HG02973 (cell line): ENCODE measurements around the gene PSMB3.
A peak's percentile ranks its signal among the peaks of the same experiment; 100 is the strongest.

Experiments
- ATAC-seq: cut with Tn5 transposase; IDR thresholded peaks from one replicate; pipeline ENCODE4 v1.9.1; 2021; ENCODE audit warnings: moderate library complexity; ENCODE audit not compliant: unreplicated experiment

PSMB3 gene

DNA sequence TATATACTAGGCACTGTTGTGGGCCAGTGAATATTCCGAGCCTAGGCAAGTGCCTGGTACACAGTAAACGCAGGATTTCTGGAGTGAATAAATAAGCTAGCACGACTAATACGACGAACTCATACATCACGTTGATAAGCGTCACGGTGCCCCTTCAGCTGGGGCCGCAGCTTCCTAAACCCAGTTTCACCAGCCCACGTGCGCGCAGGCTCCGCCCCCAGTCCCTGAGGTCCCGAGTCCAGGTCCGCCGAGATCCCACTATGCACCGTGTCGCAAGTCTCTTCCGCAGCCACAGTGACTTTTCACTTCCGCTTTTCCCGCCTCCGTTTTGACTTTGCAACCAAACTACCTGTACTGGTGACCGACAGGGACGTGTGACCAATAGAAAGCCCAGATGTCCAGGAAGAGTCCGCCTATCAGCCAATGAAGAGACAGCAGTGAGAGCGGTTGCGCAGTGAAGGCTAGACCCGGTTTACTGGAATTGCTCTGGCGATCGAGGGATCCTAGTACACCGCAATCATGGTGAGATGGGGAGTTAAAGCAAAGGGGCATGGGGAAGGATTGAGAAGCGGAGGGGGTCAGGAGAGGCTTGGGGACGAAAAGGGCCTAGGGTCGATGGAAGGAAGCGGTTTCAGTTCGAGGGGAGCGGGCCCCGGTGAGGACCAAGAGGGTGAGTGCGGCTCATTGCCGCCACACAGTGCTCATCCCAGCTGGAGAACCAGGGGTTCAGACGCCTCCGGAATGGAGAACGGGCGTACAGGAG lies at the start of gene PSMB3:
TSS of gene PSMB3 (plus strand) at position 434 of the 763 bp plus-strand sequence. CDS start at position 520, 86 bp downstream.
- ATAC-seq = peak; percentile 62

DNA sequence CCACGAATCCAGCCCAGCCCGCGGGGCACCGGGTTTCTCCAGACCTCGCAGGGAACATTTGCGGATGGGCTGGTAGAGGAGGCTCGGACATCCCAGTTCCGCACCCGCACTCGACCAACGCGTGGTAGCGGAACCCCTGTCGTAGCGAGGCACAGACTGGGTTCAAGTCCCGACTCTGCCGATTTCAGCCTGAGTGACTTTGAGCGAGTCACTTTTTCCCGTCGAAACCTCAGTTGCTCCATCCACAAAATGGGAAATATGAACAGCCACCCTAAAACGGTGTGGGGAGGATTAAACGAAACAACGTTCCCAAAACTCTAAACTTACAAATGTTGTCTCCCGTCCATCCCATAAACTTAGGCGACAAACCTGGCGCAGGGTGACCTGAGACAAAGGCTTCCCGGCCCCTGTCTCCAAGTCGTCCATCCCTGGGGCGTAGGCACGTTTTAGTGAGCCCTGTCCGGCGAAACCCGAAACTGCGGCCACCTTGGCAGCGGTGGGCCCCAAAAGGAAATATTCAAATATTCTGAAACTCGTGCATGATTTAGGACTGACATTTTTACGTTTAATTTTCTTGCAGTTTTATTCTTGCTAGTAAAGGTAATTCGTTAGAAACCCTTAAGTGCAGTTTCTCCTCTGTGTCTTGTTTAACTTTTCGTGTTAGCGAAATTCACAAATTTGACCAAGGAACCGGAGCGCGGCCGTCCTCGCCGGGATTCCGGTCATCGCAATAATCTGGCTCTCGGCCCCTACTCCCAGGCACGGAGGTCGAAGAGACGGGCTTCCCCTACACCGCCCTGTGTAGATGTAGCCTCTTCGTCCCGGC lies 49.4 kb upstream of the PSMB3 start:
- ATAC-seq = no peak

DNA sequence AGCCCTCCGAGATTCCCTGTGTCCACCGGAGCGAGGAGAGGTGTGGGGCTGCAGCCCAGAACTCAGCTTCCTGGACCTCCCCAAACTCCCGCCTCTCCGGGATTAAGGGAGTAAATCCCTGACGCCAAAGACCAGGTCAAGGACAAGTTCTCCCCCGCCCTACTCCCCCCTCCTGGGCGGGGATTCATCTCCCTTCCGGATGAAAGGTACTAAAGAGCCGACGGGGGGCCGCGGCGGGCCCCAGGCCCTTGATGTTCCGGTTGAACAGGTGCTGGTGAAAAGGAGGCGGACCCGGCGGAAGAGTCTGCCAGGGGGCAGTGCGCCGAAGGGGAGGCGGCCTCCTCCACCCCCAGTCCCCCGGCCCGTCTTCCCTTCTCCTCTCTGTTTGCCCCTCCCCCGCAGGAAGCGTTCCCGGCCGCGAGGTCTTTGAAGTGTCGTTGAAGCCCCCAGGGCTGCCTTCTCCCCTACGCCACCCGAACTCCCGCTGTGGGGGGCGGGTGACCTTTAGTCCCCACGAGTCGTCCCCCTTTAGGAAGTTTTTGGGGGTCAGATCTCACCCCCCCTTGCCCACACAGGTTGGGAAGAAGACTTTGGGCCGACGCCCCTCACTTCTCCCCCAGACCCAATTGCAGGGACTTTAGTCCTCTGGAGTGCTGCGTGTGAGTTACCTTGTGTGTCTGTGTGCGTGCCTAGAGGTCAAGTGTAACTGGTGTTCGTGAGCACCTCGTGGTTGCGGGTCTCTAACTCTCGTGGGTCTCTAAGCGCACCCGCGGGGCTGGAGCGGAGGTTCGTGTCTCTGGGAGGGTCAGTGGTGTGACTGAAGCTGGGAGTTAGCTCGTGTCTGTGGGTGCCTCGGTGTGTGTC lies 48.6 kb upstream of the PSMB3 start:
- no peak for ATAC-seq

DNA sequence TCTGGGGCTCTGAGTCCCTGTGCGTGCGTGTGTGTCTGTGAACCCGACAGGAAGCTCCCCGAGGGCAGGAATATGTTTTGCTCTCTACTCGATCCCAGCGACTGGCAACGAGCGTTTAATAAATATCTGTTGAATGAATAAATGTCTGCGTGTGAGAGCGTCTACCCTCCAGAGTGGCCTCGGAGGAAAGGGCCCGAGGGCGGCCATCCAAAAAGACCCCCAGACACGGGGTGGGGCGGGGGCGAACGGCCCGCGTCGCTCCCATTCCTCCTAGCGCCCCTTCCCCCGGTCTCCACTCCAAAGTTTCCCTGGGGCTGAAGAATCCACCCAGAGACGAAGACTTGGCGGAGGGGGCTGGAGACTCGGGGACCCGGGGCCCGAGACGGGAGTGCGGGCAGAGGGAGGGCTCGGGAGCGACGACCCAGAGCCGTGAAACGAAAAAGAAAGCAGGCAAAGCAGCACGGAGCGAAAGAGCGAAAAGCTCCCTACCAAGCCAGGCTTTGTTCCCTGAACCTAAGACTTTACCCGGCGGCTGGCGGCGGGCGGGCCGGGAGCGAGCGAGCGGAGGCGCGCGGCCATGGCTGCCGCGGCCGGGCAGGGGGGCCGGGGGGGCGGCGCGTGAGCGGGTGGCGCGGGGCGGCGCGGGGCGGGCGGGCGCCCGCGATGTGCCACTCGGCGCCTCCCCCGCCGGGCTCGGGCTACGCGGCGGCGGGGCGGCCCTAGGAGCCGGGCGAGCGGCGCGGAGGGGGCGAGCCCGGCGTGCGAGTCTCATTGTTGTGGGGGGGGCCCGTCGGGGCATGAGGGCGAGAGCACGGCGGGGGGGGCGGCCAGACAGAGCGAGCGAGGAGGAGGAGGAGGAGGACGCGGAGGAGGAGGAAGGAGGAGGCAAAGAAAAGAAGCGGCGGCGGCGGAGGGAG lies 47.7 kb upstream of the PSMB3 start, which contains the start of gene MLLT6:
TSS of gene MLLT6 (plus strand) at position 668 of the 917 bp plus-strand sequence. CDS start 360 bp downstream, outside the sequence.
- ATAC-seq = no peak

DNA sequence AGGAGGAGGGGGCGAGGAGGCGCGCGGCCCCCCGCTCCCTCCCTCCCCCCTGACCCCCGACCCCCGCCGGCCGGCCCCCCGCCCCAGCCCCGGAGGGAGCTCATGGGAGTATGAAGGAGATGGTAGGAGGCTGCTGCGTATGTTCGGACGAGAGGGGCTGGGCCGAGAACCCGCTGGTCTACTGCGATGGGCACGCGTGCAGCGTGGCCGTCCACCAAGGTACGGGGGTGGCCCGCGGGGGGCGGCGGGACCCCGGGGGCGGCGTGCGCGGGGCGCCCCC lies 47.1 kb upstream of the PSMB3 start:
- ATAC-seq = no peak

DNA sequence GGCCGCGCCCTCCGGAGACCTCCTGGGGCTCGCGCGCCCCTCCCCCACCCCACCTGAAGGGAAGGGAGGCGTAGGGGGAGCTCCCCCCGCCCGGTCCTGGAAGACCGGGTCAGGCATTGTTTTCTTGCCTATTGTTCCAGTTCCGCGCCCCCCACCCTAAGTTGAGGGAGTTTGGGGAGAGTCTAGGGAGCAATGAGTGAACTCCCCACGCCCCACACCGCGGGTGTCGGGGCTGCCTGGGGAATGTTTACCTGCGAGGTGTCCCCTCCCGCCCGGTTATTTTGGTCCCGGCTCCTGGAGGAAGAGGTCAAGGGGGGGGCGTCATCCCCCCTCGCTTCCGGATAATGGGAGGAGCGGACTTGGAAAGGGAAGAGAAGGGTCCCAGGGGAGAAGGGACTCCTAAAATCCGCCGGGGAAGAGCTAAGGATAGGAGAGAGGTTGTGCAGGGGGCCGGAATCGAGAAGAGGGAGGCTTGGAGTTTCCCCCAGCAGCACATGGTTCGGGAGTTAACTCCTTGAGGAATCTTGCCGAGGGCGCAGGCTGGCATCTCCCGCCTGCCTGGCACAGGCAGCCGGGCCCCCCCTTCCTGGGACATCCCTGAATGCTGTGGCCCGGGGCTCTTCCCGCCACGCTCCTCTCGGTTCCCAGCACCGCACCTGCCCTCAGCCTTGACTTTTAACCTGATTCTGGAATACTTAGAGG lies 46.6 kb upstream of the PSMB3 start:
- no peak for ATAC-seq

DNA sequence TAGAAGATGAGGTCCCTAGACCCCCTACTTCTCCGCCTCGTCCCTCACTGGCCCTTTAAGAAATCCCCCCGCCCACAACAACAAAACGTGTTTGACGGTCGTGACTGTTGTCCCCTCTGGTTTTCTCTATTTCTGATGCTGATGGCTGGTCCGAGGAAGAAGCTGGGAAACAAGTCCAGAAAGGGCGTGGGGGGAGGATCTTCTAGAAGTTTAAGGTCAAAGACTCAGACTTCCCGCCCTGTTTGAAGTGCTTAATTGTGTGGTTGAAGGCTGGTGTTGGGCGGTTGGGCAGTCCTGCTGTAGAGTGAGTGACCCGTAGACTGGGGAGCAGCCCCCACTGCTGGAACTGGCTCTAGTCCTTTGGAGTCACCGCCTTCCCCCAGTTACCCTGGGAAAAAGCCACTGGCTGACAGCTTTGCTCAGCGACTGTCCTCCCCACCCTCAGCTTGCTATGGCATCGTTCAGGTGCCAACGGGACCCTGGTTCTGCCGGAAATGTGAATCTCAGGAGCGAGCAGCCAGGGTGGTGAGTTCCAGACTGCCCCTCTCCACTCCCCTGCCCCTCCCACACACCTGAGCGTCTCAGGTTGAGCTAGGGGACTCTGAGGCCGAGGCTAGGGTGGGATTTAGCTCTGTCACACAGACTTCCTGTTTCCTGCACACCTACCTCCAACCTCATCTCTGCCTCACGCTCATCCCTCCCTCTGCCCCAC lies 45.9 kb upstream of the PSMB3 start:
- no peak for ATAC-seq

DNA sequence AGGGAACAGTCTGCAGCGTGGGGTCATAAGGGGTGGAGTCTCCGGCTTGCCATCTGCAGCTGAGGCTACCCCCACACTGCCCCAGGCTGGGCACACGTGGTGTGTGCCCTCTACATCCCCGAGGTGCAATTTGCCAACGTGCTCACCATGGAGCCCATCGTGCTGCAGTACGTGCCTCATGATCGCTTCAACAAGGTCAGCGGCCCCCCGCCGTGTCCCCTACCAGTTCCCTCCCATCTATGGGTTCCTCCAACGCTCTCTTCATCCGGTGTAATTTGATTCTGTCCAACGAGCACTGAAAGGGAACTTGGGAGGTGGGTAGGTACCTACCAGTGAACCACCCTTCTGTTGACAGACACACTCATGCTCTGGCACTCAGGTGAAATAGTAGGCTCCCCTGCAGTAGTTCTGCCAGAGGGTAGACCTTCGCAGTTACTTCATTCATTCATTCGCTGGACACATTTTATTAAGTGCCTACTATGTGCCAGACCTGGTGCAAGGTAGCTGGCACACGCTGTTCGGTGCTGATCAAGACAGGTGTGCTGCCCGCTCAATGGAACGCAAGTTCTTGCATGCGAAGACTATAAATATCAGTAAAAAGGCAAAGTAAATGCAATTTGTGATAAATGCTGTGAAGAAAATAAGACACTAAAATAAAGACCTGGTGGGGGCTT lies 44.7 kb upstream of the PSMB3 start:
- ATAC-seq = no peak

DNA sequence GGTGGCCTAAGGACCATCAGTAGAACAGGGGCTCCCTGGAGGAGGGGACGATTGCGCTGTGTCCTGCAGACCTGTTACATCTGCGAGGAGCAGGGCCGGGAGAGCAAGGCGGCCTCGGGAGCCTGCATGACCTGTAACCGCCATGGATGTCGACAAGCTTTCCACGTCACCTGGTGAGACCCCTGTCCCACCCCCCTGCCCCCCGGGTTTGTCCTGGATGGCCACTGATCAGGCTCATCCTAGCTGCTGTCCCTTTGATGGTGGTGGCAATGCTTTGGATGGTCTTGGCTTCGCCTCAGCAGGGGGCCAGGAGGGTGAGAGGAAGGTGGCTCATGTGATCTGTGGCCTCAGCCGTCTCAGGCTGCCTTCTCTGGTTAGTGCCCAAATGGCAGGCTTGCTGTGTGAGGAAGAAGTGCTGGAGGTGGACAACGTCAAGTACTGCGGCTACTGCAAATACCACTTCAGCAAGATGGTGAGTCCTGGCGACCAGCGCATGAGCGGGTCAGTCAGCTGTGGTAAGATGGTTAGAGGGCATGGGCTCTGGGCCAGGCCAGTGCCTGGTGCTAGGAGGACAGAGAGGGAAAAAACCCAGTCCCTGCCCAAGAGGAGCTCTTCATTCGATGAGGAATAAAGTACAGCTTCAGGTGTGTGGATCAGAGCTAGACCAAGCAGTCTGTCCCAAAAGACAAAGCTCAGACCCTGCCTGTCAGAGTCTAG lies 43.3 kb upstream of the PSMB3 start:
- ATAC-seq = no peak

DNA sequence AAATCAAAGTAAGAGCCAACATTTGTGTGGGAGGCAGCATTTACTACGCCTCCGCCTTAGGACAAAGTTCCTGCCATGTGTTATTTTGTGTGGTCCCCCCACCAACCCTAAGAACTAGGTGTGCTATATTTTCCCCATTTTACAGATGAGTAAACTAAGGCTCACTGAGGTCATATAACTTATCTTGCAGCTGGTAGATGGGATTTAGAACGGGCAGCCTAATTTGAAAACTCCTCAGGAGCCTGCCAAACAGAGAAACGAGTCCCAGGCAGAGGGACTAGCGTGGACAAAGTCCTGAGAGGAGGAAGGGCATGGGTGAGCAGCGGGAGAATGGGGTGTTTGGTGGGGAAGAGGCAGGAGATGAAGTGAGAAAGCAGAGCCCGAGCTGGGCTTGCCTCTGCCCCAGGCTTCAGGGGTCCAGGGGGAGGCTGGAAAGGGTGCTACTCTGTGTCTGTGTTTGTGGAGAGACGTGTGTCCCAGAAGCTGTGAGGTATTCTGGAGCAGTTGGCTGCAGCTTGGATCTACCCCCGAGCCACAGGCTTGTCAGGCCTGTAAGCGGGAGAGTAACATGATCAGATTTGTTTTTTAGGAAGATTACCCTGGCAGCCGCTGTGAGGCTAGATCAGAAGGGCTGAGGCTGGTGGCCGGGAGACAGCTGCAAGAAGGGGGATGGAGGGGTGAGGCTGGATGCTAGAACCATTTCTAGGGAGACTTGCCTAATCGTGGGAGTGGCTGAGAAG lies 42.5 kb upstream of the PSMB3 start:
- ATAC-seq = no peak

DNA sequence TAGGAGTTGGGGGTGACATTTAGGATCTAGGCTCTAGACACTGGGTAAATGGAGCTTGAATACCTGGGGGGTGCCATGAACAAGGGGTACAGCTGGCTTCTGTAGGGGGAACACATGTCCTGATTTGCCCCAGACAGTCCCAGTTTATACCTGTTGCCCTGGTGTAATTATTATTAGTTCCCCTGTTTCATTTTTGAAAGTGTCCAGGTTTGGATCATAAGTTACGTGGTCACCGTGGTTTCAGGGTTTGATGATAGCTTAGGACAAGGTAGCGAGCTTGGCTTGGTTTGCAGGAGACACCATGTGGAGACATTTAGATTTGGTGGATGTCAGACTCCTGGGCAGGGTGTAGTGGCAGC lies 42.0 kb upstream of the PSMB3 start:
- ATAC-seq = no peak

DNA sequence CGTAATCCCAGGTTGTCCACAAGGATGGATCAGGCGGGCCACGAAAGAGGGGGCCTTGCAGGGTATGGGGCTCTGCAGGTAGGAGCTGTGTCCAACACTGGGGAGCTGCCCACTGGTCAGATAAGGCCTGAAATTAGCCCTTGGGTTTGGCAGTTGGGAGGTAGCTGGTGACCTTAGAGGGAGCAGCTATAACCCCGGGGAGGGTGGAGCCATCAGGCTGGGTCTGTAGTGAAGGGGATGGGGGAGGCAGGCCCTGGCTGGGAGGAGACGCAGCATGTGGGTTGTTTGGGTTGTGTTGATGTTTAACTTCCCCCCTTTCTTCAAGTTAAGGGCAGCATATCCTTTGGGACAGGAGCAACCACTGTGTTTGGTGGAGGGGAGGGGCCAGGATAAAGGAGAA lies 41.6 kb upstream of the PSMB3 start:
- no peak for ATAC-seq

DNA sequence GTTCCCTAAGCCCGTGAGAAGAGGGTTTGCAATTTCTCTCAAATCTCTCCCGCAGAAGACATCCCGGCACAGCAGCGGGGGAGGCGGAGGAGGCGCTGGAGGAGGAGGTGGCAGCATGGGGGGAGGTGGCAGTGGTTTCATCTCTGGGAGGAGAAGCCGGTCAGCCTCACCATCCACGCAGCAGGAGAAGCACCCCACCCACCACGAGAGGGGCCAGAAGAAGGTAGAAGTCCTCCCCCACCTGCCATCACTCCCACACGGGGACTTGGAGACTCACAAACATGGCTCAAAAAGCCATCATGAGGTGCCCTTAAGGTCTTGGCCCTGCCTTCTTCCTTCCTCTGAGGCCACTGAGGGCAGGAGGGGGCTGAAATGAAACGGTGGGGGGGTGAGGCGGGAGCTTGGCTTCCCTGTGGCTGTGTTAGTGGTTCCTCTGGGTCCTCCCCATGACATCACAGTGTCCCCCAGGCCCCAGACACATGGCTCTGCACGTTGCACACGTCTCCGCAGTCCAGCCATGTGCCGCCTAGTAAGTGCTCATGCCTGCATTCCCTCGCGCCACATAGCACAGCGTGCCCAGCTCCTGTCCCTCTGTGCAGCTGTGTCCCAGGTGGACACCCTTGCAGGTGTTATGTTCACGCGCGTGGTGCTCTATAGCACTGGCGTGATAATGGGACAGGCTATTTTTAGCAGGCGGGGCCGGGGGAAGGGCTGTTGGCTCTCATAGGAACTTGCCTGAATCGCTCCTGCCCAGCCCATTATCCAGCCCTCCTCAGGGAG lies 40.6 kb upstream of the PSMB3 start:
- no peak for ATAC-seq

DNA sequence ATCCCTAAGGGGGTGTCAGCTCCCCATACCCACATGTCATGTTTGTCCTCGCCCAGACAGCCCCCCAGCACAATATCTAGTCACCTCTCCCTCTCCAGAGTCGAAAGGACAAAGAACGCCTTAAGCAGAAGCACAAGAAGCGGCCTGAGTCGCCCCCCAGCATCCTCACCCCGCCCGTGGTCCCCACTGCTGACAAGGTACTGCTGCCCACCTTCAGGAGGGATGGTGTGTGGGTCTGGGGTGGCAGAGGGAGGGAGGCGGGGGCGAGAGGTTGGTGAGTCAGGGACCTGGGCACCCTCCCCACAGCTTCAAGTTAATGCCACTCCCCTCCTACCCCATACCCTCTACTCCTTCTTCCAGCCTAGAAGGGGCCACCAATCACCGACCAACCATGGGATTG lies 39.9 kb upstream of the PSMB3 start:
- no peak for ATAC-seq

DNA sequence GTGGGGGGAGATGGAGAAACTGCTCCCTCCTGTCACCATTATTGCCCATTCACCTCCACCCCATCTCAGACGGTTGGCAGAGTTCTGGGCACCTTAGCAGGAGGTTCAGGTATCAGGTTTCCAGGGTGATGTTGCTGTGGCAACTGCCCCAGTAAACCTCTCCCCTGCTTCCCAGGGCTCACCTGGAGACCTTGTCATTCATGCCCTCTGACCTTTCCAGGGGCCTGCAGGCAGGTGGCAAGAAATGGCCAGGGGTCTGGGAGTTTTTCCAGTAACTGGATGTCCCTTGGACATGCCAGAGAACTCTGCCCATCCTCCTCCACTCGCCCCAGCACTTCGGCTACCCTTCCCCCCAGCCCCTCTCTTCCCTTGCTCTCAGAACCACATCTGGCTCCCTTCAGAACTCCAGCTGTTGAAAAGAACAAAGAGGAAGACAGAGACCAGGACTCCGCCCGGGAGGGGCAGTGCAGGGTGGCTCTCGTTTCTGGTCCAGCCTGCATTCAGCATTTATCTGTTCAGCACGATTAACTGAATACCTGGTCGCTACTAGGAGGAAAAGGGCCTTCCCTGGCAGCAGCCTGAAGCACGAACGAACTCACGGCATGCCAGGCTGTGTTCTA lies 39.0 kb upstream of the PSMB3 start:
- no peak for ATAC-seq
